Small intestine (tissue), 7 donors: ENCODE results near the gene SLC9C1. TPM values are rescaled to one million over a fixed set of nuclear protein-coding genes. Genes with fewer than 3 reads are reported as not detected.

ENCODE experiments used
- DNase-seq, 2 donors: peaks; one replicate each; pipeline versions ENCODE4 v3.0.0 to v3.0.0-alpha.2; 2013
- FAIRE-seq: peaks from 2 replicates; lab custom pipeline; 2012; peaks lifted over from hg19 to GRCh38; lab: Jason Lieb, UNC
- H3K27ac ChIP-seq, 3 donors: one replicate each; pipeline ENCODE4 v1.5.1; 2013; ENCODE audit warnings: low read length in 2 of 3, mild to moderate bottlenecking in 2 of 3, control low read depth in 1 of 3, inconsistent platforms in 1 of 3, low read depth in 1 of 3, moderate library complexity in 1 of 3
- H3K27me3 ChIP-seq, 3 donors: one replicate each; pipeline ENCODE4 v1.6.1; 2013; ENCODE audit warnings: low read length in 3 of 3, inconsistent platforms in 1 of 3; ENCODE audit not compliant: control insufficient read depth in 3 of 3, insufficient read depth in 3 of 3
- H3K36me3 ChIP-seq, 3 donors: one replicate each; pipeline ENCODE4 v1.6.1; 2013; ENCODE audit warnings: low read length in 3 of 3, inconsistent platforms in 1 of 3, low read depth in 1 of 3, mild to moderate bottlenecking in 1 of 3, moderate library complexity in 1 of 3; ENCODE audit not compliant: control insufficient read depth in 3 of 3, insufficient read depth in 2 of 3
- H3K4me1 ChIP-seq, 3 donors: one replicate each; pipeline ENCODE4 v1.6.1; 2013; ENCODE audit warnings: low read length in 2 of 3, inconsistent platforms in 1 of 3, low read depth in 1 of 3, mild to moderate bottlenecking in 1 of 3, moderate library complexity in 1 of 3; ENCODE audit not compliant: control insufficient read depth in 3 of 3, insufficient read depth in 2 of 3
- H3K4me3 ChIP-seq, 3 donors: one replicate each; pipeline ENCODE4 v1.5.1; 2013; ENCODE audit warnings: low read length in 3 of 3, control low read depth in 1 of 3, inconsistent platforms in 1 of 3, low read depth in 1 of 3, mild to moderate bottlenecking in 1 of 3, moderate library complexity in 1 of 3
- H3K9me3 ChIP-seq, 2 donors: one replicate each; pipeline ENCODE4 v1.6.1; 2013; ENCODE audit warnings: low read depth in 1 of 2, low read length in 1 of 2; ENCODE audit not compliant: control insufficient read depth in 2 of 2, insufficient read depth in 1 of 2
- WGBS, 3 donors: extraction: QIAGEN DNeasy Blood & Tissue Kit; methylation state at CpG; one replicate each; pipeline ENCODE4 v1.1.7; 2013; 5-methylcytosine and 5-hydroxymethylcytosine counted together
- polyA plus RNA-seq, 4 donors: library from polyadenylated mRNA; stranded (reverse) in 3 of 4; unstranded in 1 of 4; fragments of 200-250 nt in 3 of 4; fragments of 120-200 nt in 1 of 4; gene quantifications; one replicate each; pipeline versions ENCODE4 v1.2.1 to v1.2.3, GENCODE V29; 2013
- donor health status: healthy with polysubstance abuse.
- donor health status: control.
- donor health status: control.
- donor health status: Bipolar disorder and iron deficiency.
- donor health status: healthy.

Gene SLC9C1
- polyA plus RNA-seq, 4 donors = 0.06 to 0.18 TPM; not detected in 2

DNA sequence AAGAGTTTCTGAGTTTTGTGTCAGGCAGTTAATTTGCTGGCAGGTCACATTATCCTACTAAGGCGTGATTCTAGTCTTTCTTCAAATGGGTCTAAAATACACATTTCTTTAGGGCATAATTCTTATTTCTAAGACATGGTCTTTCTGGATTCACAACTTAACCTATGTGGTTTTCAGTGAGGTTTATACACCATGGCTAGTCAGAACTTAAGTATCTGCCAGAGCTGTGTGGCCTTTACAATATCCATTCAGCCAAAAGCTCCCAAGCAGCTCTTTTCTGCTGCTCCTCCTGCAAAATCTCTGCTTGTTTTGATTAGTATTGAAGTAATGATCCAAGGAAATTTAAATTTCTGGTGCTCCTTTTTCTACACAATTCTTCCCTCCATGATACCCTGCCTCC, 33.5 kb downstream of the SLC9C1 start:
- no peak for FAIRE-seq
- Histone ChIP-seq H3K4me1 (no peaks in the 10 kb centered on the region), H3K27me3 (no peaks in the 10 kb centered on the region), H3K9me3 (no peaks in the 10 kb centered on the region), H3K27ac (no peak overlapping the region), H3K4me3 (no peak overlapping the region), H3K36me3 (no peaks in the 10 kb centered on the region)
- 92 to 97% (median 95%) methylated on average over 1 of the region's 1 CpG for WGBS, 3 donors
- DNase-seq = no peak

- FAIRE-seq = no peak
Measured at GRCh38 chr3:112253301-112253971, 40.6 kb downstream of the SLC9C1 start.

DNA sequence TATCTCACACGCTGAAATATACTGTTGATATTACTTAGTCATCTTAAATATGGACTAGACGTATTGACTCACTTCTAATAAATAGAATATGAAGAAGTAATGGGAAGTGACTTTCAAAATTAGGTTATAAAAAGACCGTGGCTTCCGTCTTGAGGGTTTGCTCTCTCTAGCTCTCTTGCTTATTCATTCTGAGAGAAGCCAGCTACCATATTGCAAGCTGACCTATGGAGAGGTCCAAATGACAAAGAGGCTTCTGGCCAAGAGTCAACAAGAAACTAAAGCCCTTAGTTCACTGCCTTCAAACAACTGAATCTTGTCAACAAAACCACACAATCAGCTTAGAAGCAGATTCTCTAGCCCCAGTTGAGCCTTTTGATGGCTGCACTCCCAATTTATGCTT, 46.1 kb downstream of the SLC9C1 start:
- no peak overlapping the region for H3K27ac ChIP-seq
- H3K27me3 ChIP-seq = peaks cover 0 to 2% (median 0%) of the 10 kb centered on the region in 3 donors
- DNase-seq (no peak), FAIRE-seq (no peak)
- no peaks in the 10 kb centered on the region for H3K4me1 ChIP-seq
- H3K4me3 ChIP-seq = no peak overlapping the region
- H3K9me3 ChIP-seq = peaks cover 0 to 15% of the 10 kb centered on the region in 2 donors
- no peaks in the 10 kb centered on the region for H3K36me3 ChIP-seq
- WGBS, 3 donors = 73 to 78% (median 74%) methylated on average over 4 of the region's 4 CpGs

More at GRCh38 chr3:112253301-112253971, 40.6 kb downstream of the SLC9C1 start:
- WGBS, 3 donors = 88 to 97% (median 96%) methylated on average over 2 of the region's 2 CpGs
- H3K27ac ChIP-seq = no peak overlapping the region
- H3K4me1 ChIP-seq = no peaks in the 10 kb centered on the region
- no peak overlapping the region for H3K4me3 ChIP-seq
- peaks cover 0 to 20% of the 10 kb centered on the region in 2 donors for H3K9me3 ChIP-seq
- DNase-seq = no peak
- peaks cover 0 to 2% (median 0%) of the 10 kb centered on the region in 3 donors for H3K27me3 ChIP-seq
- no peaks in the 10 kb centered on the region for H3K36me3 ChIP-seq

DNA sequence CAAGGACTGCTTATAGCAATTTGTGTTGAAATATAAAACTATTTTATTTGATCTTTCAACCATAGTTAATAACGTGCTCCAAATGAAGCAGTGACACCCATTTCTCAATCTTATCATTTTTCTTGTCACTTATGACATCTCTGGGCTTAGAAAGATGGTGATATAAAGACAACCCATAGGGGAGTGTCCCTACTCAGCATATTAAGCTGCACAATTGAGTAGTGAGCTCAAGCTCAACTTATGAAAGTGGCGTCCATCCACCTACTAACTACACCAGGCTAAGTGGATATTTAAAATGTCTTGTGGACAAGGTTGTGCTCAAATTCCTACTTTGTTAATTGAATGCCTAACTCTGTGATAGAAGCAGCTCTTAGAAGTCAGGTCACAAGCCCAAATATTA, 46.7 kb downstream of the SLC9C1 start:
- Histone ChIP-seq H3K27ac (no peak overlapping the region), H3K36me3 (no peaks in the 10 kb centered on the region), H3K9me3 (peaks cover 0 to 11% of the 10 kb centered on the region in 2 donors), H3K4me3 (no peak overlapping the region), H3K27me3 (peaks cover 0 to 2% (median 0%) of the 10 kb centered on the region in 3 donors), H3K4me1 (no peaks in the 10 kb centered on the region)
- FAIRE-seq = no peak
- 44 to 66% (median 60%) methylated on average over 2 of the region's 2 CpGs for WGBS, 3 donors
- DNase-seq = no peak

DNA sequence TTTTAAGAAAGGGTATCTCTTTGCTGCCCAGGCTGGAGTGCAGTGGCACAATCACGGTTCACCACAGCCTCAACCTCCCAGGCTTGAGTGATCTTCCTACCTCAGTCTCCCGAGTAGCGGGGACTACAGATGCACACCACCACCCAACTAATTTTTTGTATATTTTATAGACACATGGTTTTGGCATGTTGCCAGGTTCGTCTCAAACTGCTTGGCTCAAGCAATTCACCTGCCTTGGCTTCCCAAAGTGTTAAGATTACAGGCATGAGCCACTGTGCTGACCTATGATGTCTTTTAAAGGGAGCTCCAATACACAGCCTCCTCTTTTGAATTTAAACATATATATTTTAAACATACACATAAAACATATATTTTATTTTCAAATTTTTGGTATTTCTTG, 60.9 kb downstream of the SLC9C1 start:
- Histone ChIP-seq H3K27ac (no peak overlapping the region), H3K9me3 (no peaks in the 10 kb centered on the region), H3K4me1 (no peaks in the 10 kb centered on the region), H3K4me3 (no peak overlapping the region), H3K36me3 (no peaks in the 10 kb centered on the region), H3K27me3 (no peaks in the 10 kb centered on the region)
- no peak for DNase-seq
- WGBS, 3 donors = 71 to 72% (median 72%) methylated on average over 4 of the region's 4 CpGs
- FAIRE-seq = no peak

DNA sequence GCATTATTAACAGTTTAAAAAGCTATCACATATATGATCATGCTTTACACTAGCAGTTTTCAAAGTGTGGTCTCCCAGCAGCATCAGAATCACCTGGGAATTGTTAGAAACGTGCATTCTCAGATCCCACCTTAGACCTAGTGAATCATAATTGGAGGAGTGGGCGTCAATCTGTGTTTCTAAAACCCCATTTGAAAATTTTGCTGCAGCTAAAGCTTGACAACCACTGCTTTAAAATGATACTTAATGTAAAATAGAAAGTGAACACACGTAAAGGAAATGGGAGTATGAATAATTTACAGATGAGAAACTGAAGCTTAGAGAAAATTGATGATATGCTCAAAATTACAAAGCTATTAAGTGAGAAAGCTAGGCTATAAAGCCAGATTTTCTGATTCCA, 62.3 kb downstream of the SLC9C1 start:
- WGBS, 3 donors = 67 to 79% (median 72%) methylated on average over 3 of the region's 3 CpGs
- Histone ChIP-seq H3K36me3 (no peaks in the 10 kb centered on the region), H3K27me3 (no peaks in the 10 kb centered on the region), H3K4me3 (no peak overlapping the region), H3K4me1 (no peaks in the 10 kb centered on the region), H3K27ac (no peak overlapping the region), H3K9me3 (no peaks in the 10 kb centered on the region)
- DNase-seq (no peak), FAIRE-seq (no peak)

DNA sequence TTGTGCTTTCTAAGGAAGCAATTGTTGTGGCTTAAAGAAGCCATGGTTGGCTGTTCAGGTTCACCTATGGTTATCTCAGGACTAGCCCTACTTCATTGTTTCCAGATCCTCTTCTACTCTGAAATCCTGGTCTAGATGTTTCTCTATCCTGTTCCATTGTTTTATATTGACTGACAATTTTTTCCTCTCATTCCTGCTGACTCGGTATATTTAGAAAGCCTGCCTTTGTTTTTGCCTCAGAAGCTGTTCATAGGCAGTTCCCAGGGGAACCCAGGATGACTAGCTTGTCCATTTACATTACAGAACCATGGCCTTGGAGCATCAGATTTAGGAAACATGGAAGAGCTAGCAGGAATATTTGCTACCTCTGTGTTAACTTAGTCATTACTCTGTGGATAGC, 64.0 kb downstream of the SLC9C1 start:
- DNase-seq = no peak
- Histone ChIP-seq H3K36me3 (no peaks in the 10 kb centered on the region), H3K27ac (no peak overlapping the region), H3K4me3 (no peak overlapping the region), H3K27me3 (no peaks in the 10 kb centered on the region), H3K4me1 (no peaks in the 10 kb centered on the region), H3K9me3 (peaks cover 0 to 5% of the 10 kb centered on the region in 2 donors)
- 83 to 89% (median 89%) methylated on average over 1 of the region's 1 CpG for WGBS, 3 donors
- no peak for FAIRE-seq

DNA sequence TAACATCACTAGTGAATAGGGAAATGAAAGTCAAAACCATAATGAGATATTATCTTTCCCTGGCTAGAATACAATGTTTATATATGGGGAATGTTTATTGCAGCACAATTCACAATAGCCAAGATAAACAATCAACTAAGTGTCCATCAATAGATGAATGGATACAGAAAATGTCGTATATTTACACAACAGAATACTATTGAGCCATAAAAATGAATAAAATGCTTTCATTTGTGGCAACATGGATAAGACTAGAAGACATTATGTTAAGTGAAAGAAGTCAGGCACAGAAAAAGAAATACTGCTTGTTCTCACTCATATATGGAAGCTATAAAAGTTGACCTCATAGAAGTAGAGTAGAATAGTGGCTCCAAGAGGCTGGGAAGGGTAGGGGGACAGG, 65.2 kb downstream of the SLC9C1 start:
- H3K27me3 ChIP-seq = no peaks in the 10 kb centered on the region
- FAIRE-seq = no peak
- H3K4me1 ChIP-seq = no peaks in the 10 kb centered on the region
- H3K9me3 ChIP-seq = peaks cover 2 to 9% of the 10 kb centered on the region in 2 donors
- no peak overlapping the region for H3K27ac ChIP-seq
- 66 to 77% (median 75%) methylated on average over 1 of the region's 1 CpG for WGBS, 3 donors
- H3K36me3 ChIP-seq = no peaks in the 10 kb centered on the region
- DNase-seq = no peak
- no peak overlapping the region for H3K4me3 ChIP-seq

DNA sequence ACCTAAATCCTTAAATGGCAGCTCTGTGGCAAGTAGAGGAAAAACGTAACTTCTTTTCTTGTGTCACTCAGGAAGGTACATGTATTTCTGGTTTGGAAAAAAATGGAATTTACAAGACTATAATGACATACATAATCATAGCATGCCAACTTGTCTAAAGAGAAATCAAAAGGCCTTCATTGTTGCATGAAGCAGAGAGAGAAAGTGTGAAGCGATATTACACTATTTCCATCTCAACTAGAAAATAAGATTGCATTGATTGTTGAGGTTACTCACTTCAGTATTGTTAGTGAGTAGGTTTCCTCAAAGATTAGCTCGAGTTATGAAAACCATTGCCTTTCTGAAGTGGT, 93.7 kb downstream of the SLC9C1 start:
- Histone ChIP-seq H3K4me3 (no peak overlapping the region), H3K9me3 (no peaks in the 10 kb centered on the region), H3K4me1 (no peaks in the 10 kb centered on the region), H3K27ac (no peak overlapping the region), H3K36me3 (no peaks in the 10 kb centered on the region), H3K27me3 (no peaks in the 10 kb centered on the region)
- FAIRE-seq (no peak), DNase-seq (no peak)
- 77 to 85% (median 83%) methylated on average over 3 of the region's 3 CpGs for WGBS, 3 donors
